IPS-15b (cell line): ENCODE data around the gene HIVEP2.
A peak's percentile ranks its signal among the peaks of the same experiment; 100 is the strongest.

ENCODE experiments used
- H3K27me3 ChIP-seq: one replicate; pipeline ENCODE4 v1.6.1; 2013; ENCODE audit warnings: low read length; ENCODE audit not compliant: control insufficient read depth, insufficient read depth
- H3K36me3 ChIP-seq: one replicate; pipeline ENCODE4 v1.6.1; 2013; ENCODE audit warnings: low read length; ENCODE audit not compliant: control insufficient read depth, insufficient read depth
- H3K4me1 ChIP-seq: one replicate; pipeline ENCODE4 v1.6.1; 2013; ENCODE audit warnings: mild to moderate bottlenecking, low read length; ENCODE audit not compliant: control insufficient read depth, insufficient read depth
- H3K4me3 ChIP-seq: one replicate; pipeline ENCODE4 v1.5.1; 2013; ENCODE audit warnings: low read depth, low read length
- H3K9ac ChIP-seq: one replicate; pipeline ENCODE4 v1.6.1; 2013; ENCODE audit warnings: low read depth, mild to moderate bottlenecking, low read length
- H3K9me3 ChIP-seq: one replicate; pipeline ENCODE4 v1.6.1; 2013; ENCODE audit warnings: mild to moderate bottlenecking, low read length; ENCODE audit not compliant: control insufficient read depth, insufficient read depth

HIVEP2 gene

DNA sequence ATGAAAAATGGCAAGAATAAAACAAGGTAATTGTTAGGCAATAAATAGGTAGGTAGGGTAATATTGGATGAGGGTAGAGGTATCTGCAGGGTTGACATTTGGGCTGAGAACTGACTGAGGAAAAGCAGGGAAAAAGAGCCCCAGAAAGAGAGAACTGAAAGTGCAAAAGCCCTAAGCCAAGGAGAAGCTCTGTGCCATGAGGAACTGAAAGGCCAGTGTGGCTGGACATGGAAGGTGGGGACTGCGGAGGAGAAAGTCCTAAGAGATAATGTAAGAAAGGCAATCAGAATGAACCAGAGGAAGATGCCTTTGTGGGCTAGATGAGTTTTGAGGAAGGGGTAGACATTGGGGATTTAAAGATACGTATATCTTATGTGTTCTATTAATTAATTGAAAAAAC, 9.9 kb upstream of the HIVEP2 start:
- Histone ChIP-seq H3K9me3 (no peaks in the 10 kb centered on the region), H3K27me3 (no peaks in the 10 kb centered on the region), H3K4me1 (no peaks in the 10 kb centered on the region), H3K4me3 (no peak overlapping the region), H3K9ac (no peak overlapping the region), H3K36me3 (no peaks in the 10 kb centered on the region)

GRCh38 chr6:142953373-142954273, 8.6 kb upstream of the HIVEP2 start:
- Histone ChIP-seq H3K4me3 (no peak overlapping the region), H3K4me1 (no peaks in the 10 kb centered on the region), H3K9me3 (no peaks in the 10 kb centered on the region), H3K9ac (no peak overlapping the region), H3K36me3 (no peaks in the 10 kb centered on the region), H3K27me3 (no peaks in the 10 kb centered on the region)

DNA sequence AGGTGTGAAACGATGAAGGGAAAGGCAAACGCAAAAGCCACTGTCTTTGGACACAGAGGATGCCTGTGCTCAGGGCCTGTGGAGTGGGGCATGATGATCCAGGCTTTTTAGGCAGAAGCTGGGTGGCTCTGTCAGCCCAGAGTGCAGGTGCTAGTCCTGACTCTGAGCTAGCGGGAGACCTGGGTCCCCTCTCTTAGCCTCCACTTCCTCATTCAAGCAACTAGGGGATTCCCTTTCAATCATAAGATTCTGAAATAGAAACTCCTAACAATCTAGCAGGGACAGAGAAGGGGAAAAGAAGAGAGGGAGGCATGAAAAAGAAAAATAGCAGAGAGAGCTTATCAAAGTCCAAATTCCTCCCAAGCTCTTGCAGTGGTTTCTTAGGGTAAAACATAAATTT, 7.6 kb upstream of the HIVEP2 start:
- H3K9me3 ChIP-seq = no peaks in the 10 kb centered on the region
- H3K36me3 ChIP-seq = no peaks in the 10 kb centered on the region
- H3K9ac ChIP-seq = no peak overlapping the region
- H3K4me3 ChIP-seq = no peak overlapping the region
- H3K4me1 ChIP-seq = peaks cover 3% of the 10 kb centered on the region
- H3K27me3 ChIP-seq = no peaks in the 10 kb centered on the region

DNA sequence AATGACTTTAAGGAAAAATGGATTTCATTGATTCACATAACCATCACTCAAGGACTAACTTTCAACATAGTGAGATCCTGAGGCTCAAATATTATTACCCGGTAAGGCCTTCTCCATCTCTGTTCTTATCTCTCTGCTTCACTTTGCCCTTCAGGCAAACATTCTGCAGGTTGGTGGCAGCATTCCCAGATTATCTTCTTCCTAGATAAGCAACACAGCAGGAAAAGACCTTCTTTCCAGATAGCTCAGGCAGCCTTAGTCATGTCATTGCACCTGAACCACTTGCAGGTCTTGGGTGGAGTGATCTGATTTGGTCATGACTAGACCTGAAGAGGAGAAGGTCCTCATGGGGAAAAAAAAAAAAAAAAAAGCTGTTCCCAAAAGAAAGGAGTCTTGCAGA, 5.3 kb upstream of the HIVEP2 start:
- no peaks in the 10 kb centered on the region for H3K9me3 ChIP-seq
- H3K4me1 ChIP-seq = peaks cover 3% of the 10 kb centered on the region
- no peak overlapping the region for H3K9ac ChIP-seq
- H3K4me3 ChIP-seq = no peak overlapping the region
- no peaks in the 10 kb centered on the region for H3K27me3 ChIP-seq
- no peaks in the 10 kb centered on the region for H3K36me3 ChIP-seq

DNA sequence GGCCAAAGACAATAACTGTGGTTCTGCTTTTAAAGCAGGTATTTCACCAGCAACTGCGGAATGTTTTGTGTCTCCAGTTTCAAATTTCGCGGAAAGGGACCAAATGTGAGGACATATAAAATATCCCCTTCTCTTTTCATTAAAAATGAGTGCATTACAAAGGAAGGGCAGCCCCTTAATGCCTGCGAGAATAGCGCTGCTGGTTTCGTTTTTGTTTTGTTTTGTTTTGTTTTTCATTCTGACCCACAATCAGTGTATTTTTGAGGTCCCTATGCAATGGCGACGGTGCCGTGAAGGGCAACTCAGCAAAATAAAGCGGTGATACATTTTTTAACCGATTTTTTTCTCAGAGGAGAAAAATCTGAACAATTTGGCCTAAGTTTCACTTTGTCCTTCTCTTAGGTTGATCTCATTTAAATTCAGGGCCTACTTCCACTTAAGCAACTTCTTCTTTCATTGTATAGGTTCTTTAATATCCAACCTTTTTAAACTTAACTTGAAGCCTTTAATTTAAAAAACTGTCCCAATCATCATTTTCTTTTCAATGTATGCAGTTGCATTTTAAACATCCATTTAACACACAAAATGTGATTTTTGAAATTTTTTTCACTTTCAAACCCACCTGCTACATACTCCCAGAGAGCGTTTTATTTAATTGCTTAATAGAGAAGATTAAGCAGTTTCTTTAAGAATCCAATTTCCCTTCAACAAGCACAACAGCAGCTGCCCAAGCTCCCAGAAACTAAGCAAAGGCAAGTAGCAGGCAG, 2.9 kb upstream of the HIVEP2 start:
- H3K27me3 ChIP-seq = no peaks in the 10 kb centered on the region

GRCh38 chr6:142946924-142947713, 2.1 kb upstream of the HIVEP2 start:
- no peaks in the 10 kb centered on the region for H3K9me3 ChIP-seq
- peaks cover 5% of the 10 kb centered on the region for H3K4me1 ChIP-seq
- H3K9ac ChIP-seq = peak overlapping the region; percentile 89
- no peaks in the 10 kb centered on the region for H3K27me3 ChIP-seq
- no peaks in the 10 kb centered on the region for H3K36me3 ChIP-seq
- peak overlapping the region; percentile 63 for H3K4me3 ChIP-seq

More for the DNA sequence above, 2.9 kb upstream of the HIVEP2 start:
- Histone ChIP-seq H3K36me3 (no peaks in the 10 kb centered on the region), H3K4me1 (peaks cover 5% of the 10 kb centered on the region), H3K9me3 (no peaks in the 10 kb centered on the region), H3K9ac (peak overlapping the region; percentile 55), H3K4me3 (peak overlapping the region; percentile 63)

DNA sequence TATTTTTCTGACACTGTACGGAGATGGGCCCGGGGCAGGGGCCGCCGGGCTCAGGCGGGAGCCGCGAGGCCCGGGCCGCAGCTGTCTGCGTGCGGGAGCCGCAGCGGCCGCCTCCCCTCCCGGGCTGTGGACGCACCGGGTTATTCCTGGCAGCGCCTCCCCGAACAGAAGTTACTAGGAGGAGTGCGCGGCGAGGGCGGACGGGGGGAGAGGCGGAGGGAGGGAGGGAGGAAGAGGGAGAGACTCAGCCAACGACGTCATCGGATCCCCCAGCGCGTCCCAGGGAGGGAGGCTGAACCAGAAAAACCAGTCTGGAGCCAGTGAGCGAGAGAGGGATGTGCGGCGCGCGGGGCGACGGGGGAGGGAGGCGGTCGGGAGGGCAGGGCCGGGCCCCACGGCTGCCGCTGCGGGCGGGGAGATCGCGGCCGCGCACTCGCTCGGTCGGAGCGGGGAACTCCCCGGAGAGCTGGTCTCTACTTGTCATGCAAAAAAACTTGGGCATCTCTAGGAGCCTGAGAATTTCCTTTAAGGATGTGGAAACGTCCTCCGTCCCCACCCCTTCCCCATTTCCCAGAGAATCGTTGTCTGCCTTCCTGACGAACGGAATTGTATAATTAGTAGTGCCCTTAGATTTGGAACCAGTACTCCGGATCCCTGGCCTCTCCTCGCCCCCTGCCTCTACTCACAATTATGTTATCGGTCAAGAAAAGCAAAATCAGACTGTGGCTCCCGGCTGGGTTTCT, 1.4 kb upstream of the HIVEP2 start:
- H3K4me3 ChIP-seq = peak overlapping the region; percentile 63
- no peaks in the 10 kb centered on the region for H3K36me3 ChIP-seq
- no peaks in the 10 kb centered on the region for H3K27me3 ChIP-seq
- H3K4me1 ChIP-seq = peaks cover 5% of the 10 kb centered on the region
- peak overlapping the region; percentile 89 for H3K9ac ChIP-seq
- no peaks in the 10 kb centered on the region for H3K9me3 ChIP-seq

DNA sequence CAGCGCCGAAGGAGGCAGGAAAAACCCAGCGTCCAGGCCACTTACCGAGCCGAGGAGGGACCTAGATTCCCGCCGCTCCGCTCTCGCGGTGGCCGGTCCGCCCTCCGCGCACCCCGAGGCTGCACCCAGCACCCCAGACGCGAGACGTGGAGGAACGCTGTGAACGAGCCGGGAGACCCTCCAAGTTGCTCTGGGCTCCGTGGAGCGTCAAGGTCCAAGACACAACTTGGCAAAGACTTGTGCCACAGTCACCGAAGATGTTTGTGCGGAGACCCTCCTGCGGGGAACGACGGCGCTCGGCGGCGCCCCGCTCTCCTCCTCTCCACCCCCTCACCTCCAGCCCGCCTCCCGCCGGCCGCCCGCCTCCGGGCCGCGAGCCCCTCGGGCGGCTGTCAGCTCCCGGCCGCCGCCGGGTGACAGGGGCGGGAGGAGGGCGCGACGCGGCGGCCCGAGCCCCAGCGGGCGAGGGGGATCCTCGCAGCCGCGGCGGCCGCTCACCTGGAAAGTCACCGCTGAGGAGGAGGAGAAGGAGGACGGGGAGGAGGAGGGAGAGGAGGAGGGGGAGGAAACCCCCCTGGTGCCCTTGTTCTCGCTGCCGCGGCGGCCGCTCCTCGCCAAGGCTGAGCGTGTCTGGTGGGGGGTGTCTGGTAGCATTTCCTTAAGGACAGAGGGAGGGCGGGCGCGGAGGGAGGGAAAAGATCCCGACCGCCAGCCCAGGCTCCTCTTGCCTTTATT, 637 bp upstream of the HIVEP2 start:
- no peaks in the 10 kb centered on the region for H3K27me3 ChIP-seq
- H3K4me1 ChIP-seq = peaks cover 5% of the 10 kb centered on the region
- H3K9ac ChIP-seq = peak overlapping the region; percentile 68
- H3K36me3 ChIP-seq = no peaks in the 10 kb centered on the region
- H3K4me3 ChIP-seq = peak overlapping the region; percentile 63
- no peaks in the 10 kb centered on the region for H3K9me3 ChIP-seq

- peaks cover 5% of the 10 kb centered on the region for H3K4me1 ChIP-seq
- no peaks in the 10 kb centered on the region for H3K36me3 ChIP-seq
- H3K27me3 ChIP-seq = no peaks in the 10 kb centered on the region
- H3K9me3 ChIP-seq = no peaks in the 10 kb centered on the region
- H3K9ac ChIP-seq = peak overlapping the region; percentile 97
- peak overlapping the region; percentile 94 for H3K4me3 ChIP-seq
Observed at GRCh38 chr6:142944124-142945048, 590 bp downstream of the HIVEP2 start.

- Histone ChIP-seq H3K4me3 (peak overlapping the region; percentile 94), H3K4me1 (peaks cover 5% of the 10 kb centered on the region), H3K27me3 (no peaks in the 10 kb centered on the region), H3K36me3 (no peaks in the 10 kb centered on the region), H3K9me3 (no peaks in the 10 kb centered on the region), H3K9ac (no peak overlapping the region)
Observed at GRCh38 chr6:142943711-142944123, 1.3 kb downstream of the HIVEP2 start.
